ENCODE results near the gene TRIM26.

DNA sequence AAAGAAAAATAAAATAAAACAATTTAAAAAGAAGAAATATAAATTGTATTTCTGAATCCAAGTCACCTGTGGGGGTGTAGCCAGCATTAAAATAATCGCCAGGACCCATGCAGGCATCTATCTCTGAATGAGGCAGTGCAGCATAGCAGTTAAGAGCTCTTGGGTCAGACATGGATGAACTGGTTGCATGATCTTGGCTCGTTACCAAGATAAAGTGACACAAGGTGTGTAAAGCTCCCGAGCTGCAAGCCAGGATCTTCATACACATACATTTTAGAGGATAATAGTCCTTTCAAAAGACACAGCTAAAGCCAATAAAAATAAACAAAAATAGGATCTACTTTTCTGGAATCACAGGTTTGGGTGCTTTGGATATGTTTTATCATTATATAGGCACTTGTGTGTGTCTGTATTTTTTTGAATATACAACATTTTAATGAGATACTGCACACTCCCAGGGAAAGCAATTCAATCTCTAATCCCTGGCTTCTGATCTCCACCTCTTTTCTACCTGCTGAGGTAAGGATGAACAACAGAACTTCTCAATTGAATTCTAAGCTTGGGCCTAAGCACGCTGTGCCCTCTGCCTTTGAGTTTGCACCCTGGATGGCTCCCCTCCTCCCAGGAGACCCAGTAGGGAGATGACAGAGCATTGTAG, 61.1 kb downstream of the TRIM26 start:
- TF ChIP-seq, protein P1, sequence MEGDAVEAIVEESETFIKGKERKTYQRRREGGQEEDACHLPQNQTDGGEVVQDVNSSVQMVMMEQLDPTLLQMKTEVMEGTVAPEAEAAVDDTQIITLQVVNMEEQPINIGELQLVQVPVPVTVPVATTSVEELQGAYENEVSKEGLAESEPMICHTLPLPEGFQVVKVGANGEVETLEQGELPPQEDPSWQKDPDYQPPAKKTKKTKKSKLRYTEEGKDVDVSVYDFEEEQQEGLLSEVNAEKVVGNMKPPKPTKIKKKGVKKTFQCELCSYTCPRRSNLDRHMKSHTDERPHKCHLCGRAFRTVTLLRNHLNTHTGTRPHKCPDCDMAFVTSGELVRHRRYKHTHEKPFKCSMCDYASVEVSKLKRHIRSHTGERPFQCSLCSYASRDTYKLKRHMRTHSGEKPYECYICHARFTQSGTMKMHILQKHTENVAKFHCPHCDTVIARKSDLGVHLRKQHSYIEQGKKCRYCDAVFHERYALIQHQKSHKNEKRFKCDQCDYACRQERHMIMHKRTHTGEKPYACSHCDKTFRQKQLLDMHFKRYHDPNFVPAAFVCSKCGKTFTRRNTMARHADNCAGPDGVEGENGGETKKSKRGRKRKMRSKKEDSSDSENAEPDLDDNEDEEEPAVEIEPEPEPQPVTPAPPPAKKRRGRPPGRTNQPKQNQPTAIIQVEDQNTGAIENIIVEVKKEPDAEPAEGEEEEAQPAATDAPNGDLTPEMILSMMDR (IDR thresholded peaks at IDR 0.05 in 4 of 5, conservative IDR thresholded peaks at IDR 0.05 in 1 of 5), result no peak
- TF ChIP-seq POLR2A (IDR thresholded peaks at IDR 0.05), result no peak

Data from gastrocnemius medialis (tissue), 4 donors.